ENCODE data around the gene IL17RA. TPM values are rescaled to one million over a fixed set of nuclear protein-coding genes. Genes with fewer than 3 reads are reported as not detected.
A peak's percentile ranks its signal among the peaks of the same experiment; 100 is the strongest.

IL17RA gene
- total RNA-seq, 1 experiment from 2014 or later, result 8.4 TPM

GRCh38 chr22:17158568-17159503 lies 74.0 kb downstream of the IL17RA start, which contains the start of gene HDHD5:
TSS of gene HDHD5 (minus strand) at chr22:17159277. CDS start at chr22:17159251, 26 bp downstream.
- in situ Hi-C loops (cut with HindIII; ENCODE audit: low pct_unique_long_range_greater_than_20kb, low sequenced_read_pairs), result no loop called here
- peak; percentile 85 for DNase-seq (ENCODE audit: low read depth, low spot score)

DNA sequence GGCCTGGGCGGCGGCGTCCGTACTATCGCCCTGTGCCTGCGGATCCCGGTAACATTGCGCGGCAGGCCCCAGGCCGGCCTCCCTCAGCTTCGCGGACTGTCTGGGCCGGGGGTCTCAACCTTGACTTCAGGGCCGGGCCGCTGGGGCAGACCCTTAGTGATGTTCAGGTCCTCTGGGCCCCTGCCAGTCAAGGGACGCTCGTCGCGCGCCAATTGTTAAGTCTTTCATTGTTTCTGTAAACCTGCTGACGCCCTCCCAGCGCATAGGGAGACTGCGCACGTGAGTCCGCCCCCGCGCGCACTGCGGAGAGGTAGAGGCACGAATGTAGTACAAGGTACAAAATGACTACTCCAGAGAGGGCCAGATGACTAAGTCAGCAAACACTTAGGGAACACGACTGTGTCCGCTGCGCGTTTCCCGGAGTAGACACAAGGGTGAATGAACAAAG lies 74.7 kb downstream of the IL17RA start:
- in situ Hi-C loops (cut with HindIII; ENCODE audit: low pct_unique_long_range_greater_than_20kb, low sequenced_read_pairs), result no loop called here
- peak; percentile 34 for DNase-seq (ENCODE audit: low read depth, low spot score)

DNA sequence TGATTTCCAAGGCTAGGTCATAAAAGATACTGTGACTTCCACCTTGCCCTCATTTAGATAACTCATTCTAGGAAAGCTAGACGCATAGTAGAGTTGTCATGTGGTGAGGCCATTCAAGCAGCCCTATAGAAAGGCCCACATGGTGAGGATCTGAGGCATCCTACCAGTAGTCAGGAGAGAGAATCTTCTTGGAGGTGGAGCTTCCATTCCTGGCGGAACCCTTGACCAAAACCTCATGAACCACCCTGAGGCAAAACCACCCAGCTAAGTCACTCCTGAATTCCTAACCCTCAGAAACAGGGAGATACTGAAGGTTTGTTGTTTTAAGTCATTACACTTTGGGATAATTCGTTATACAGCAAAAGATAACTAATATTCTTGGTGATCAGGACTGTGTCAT lies 77.2 kb downstream of the IL17RA start:
- peak; percentile 78 for DNase-seq (ENCODE audit: low read depth, low spot score)
- in situ Hi-C loops (cut with HindIII; ENCODE audit: low pct_unique_long_range_greater_than_20kb, low sequenced_read_pairs), result no loop called here

- DNase-seq (ENCODE audit: low read depth, low spot score), result no peak
- in situ Hi-C loops (cut with HindIII; ENCODE audit: low pct_unique_long_range_greater_than_20kb, low sequenced_read_pairs), result no loop called here
These were observed 77.9 kb downstream of the IL17RA start for GRCh38 chr22:17162731-17163130.

DNA sequence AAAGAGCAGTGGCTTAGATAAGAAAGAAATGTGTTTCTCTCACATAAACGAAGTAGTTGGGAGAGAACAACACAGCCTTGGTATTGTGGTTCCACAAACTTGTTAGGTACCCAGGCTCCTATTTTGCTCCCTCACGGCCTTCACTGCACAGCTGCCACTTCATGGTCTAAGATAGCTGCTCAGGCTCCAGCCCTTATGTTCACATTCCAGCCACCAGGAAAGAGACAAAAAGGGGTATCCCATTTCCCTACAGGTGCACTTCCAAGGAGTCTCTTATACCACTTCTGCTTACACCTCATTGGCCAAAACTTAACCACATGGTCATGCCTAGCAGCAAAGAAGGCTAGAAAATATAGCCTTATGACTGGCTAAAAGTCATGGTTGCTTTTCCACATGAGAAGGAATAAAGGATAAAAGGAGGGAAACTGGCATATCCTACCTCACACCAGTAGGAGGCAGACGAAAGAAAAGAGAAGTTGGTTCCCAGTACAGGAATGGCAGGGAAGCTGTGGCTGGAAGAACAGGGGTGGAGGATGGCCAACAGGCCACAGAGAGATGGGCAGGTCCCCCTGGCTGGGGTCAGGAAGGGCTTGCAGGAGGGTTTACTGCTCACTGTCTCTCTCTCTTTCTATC lies 79.7 kb downstream of the IL17RA start:
- in situ Hi-C loops (cut with HindIII; ENCODE audit: low pct_unique_long_range_greater_than_20kb, low sequenced_read_pairs), result no loop called here

More for the DNA sequence above, 79.7 kb downstream of the IL17RA start:
- DNase-seq (ENCODE audit: low read depth, low spot score), result peak; percentile 75

Other genes starting within 250 kb of the IL17RA start
- gene GAB4, start 76.8 kb upstream of the IL17RA start, total RNA-seq (2014; rRNA removed; shearing (Covaris generic)), result not detected in 2 replicates
- gene TMEM121B, start 36.4 kb downstream of the IL17RA start, total RNA-seq (2014; rRNA removed; shearing (Covaris generic)), result 0.53 and 0.77 TPM in 2 replicates
- gene HDHD5, start 74.3 kb downstream of the IL17RA start, total RNA-seq (2014; rRNA removed; shearing (Covaris generic)), result 89.6 and 91.7 TPM in 2 replicates
- gene ADA2, start 134.4 kb downstream of the IL17RA start, total RNA-seq (2014; rRNA removed; shearing (Covaris generic)), result not detected in 2 replicates

Data from SK-MEL-5 (cell line).